Mucosa of stomach (tissue), 1 donor: ENCODE results near the gene FGD3.
A peak's percentile ranks its signal among the peaks of the same experiment; 100 is the strongest.
"Not testable (repeated sequence)": the region's sequence is repeated elsewhere in the genome, so short reads cannot be mapped to it uniquely, and the experiment has no call there.

Source experiments
- H3K27me3 ChIP-seq: one replicate; pipeline ENCODE4 v1.7.0; 2013; ENCODE audit warnings: mild to moderate bottlenecking, low read length; ENCODE audit not compliant: control insufficient read depth, insufficient read depth
- H3K36me3 ChIP-seq: one replicate; pipeline ENCODE4 v1.7.0; 2013; ENCODE audit warnings: low read length; ENCODE audit not compliant: control insufficient read depth, insufficient read depth
- H3K4me1 ChIP-seq: one replicate; pipeline ENCODE4 v1.7.0; 2013; ENCODE audit warnings: mild to moderate bottlenecking, low read length; ENCODE audit not compliant: control insufficient read depth, insufficient read depth
- H3K4me3 ChIP-seq: one replicate; pipeline ENCODE4 v1.7.0; 2013; ENCODE audit warnings: low read length
- H3K9ac ChIP-seq: one replicate; pipeline ENCODE4 v1.7.0; 2013; ENCODE audit warnings: mild to moderate bottlenecking, low read length, moderate library complexity
- H3K9me3 ChIP-seq: one replicate; pipeline ENCODE4 v1.7.0; 2013; ENCODE audit warnings: mild to moderate bottlenecking, low read length, moderate library complexity; ENCODE audit not compliant: control insufficient read depth
- donor health status: Pancreatic carcinoma.

Gene FGD3

DNA sequence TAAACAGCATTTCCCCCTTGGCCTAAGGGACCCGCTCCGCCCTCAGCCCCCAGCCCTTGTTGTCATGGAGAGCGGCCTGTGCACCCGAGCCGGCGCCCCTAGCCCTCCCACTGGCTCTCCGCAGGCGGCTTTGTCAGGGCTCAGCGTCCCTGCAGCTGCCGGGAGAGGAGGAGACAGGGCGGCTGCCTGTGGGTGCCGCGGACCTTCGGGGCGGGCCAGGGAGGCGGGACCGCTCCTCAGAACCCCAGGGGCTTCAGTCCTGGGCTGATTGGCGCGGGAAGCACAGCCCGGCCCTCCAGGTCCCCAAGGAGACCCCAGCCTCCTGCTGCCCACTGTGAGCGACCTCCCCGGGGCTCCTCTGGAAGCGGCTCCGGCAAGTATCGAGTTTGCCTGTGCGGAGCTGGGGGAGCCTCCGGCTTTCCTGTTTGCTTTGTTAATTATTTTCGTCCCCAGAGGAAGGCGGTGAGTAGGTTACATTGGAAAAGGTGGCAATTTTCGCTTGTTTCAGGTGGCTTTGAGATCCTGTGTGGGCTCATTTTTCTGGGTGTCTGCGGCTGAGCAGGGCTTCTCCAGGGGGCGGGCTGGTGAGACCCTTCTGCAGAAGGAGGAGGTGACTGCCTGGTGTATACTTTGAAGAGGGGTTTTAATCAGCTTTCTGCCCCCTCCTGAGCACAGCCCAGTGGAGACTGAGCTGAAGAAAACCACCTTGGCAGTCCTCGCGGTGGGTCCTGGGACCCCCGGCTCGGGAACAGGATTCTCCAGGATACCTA lies at the start of gene FGD3:
FGD3 (plus strand) TSS at position 256 of the 770 bp plus-strand sequence. CDS start 28,734 bp downstream, outside the sequence.
- H3K4me1 ChIP-seq, result no peaks in the 10 kb centered on the region
- H3K36me3 ChIP-seq, result no peaks in the 10 kb centered on the region
- H3K9me3 ChIP-seq, result no peaks in the 10 kb centered on the region
- peak within 1 kb of the TSS; percentile 45 for H3K9ac ChIP-seq
- H3K4me3 ChIP-seq, result peak within 1 kb of the TSS; percentile 33
- peaks cover 27% of the 10 kb centered on the region for H3K27me3 ChIP-seq

- not testable (repeated sequence) for H3K4me1 ChIP-seq, H3K9me3 ChIP-seq, H3K36me3 ChIP-seq, H3K9ac ChIP-seq, H3K27me3 ChIP-seq, H3K4me3 ChIP-seq
Observed at GRCh38 chr9:92905137-92905536, 42.2 kb upstream of the FGD3 start.

- H3K4me3 ChIP-seq, result no peak overlapping the region
- H3K4me1 ChIP-seq, result peaks cover 7% of the 10 kb centered on the region
- H3K27me3 ChIP-seq, result peaks cover 28% of the 10 kb centered on the region
- H3K9me3 ChIP-seq, result no peaks in the 10 kb centered on the region
- no peak overlapping the region for H3K9ac ChIP-seq
- no peaks in the 10 kb centered on the region for H3K36me3 ChIP-seq
Observed at GRCh38 chr9:92911511-92912475, 35.5 kb upstream of the FGD3 start.

GRCh38 chr9:92917176-92917800 lies 30.0 kb upstream of the FGD3 start:
- H3K4me1 ChIP-seq, result no peaks in the 10 kb centered on the region
- peaks cover 17% of the 10 kb centered on the region for H3K27me3 ChIP-seq
- no peak overlapping the region for H3K9ac ChIP-seq
- no peaks in the 10 kb centered on the region for H3K9me3 ChIP-seq
- H3K36me3 ChIP-seq, result no peaks in the 10 kb centered on the region
- H3K4me3 ChIP-seq, result no peak overlapping the region

DNA sequence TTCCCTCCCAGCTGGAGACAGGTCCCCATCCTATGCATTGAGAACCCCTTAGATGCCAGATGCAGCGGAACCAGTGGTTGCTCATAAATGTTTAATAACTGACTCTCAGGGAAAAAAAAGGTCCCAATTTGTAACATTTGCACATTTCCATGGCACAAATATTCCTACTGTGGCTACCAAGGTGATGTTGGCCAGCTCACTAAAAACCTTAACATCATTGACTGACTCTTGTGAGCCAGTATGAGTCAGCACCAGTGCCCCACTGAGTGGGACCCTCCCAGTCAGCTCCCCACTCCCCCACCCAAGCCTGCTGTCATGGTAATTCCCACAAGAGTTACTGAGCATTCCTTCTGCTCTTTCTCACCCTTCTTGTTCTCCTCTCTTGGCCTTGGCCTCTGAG lies 26.9 kb upstream of the FGD3 start:
- H3K4me1 ChIP-seq, result no peaks in the 10 kb centered on the region
- H3K9me3 ChIP-seq, result no peaks in the 10 kb centered on the region
- H3K4me3 ChIP-seq, result no peak overlapping the region
- H3K36me3 ChIP-seq, result no peaks in the 10 kb centered on the region
- H3K27me3 ChIP-seq, result peaks cover 3% of the 10 kb centered on the region
- no peak overlapping the region for H3K9ac ChIP-seq

- H3K4me1 ChIP-seq, result no peaks in the 10 kb centered on the region
- no peaks in the 10 kb centered on the region for H3K27me3 ChIP-seq
- no peaks in the 10 kb centered on the region for H3K9me3 ChIP-seq
- H3K4me3 ChIP-seq, result no peak overlapping the region
- H3K9ac ChIP-seq, result no peak overlapping the region
- no peaks in the 10 kb centered on the region for H3K36me3 ChIP-seq
Observed at GRCh38 chr9:92931606-92932005, 15.7 kb upstream of the FGD3 start.

DNA sequence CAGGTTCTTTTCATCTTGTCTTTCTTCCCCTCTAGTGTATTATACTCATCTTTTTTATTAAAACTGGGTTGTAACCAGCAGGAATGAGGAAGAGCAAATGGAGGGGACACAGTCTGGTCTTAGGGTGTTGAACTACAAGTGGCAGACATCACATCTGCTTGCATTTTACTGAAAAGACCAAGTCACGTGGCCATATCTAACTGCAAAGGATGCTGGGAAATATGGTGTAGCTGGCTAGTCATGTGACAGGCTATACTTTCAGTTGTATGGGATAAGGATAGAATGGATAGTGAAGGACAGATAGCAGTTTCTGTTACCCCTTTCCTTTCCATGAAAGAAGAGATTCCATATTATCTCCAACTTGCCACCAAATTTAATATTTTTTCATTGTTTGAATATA lies 13.0 kb upstream of the FGD3 start:
- H3K4me1 ChIP-seq, result no peaks in the 10 kb centered on the region
- no peaks in the 10 kb centered on the region for H3K27me3 ChIP-seq
- H3K9ac ChIP-seq, result no peak overlapping the region
- H3K4me3 ChIP-seq, result no peak overlapping the region
- no peaks in the 10 kb centered on the region for H3K36me3 ChIP-seq
- H3K9me3 ChIP-seq, result no peaks in the 10 kb centered on the region

DNA sequence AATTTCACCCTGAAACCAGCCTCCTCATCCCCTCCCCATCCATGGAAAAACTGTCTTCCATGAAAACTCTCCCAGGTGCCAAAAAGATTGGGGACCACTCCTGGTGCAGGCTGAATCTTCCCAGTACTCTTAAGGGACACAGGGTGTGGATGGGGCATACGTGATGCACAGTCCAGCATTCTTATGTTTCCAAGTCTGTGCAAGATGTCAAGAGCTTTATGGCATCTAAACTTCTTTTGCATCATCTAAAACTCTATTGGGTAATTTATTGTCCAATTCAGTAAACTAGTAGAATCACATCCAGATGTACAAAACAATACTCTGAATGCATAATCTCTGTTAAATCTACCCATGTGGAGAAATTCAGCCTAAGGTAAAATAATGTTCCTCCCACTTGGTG lies 9.3 kb upstream of the FGD3 start:
- no peaks in the 10 kb centered on the region for H3K27me3 ChIP-seq
- no peaks in the 10 kb centered on the region for H3K36me3 ChIP-seq
- H3K4me3 ChIP-seq, result no peak overlapping the region
- no peaks in the 10 kb centered on the region for H3K9me3 ChIP-seq
- no peaks in the 10 kb centered on the region for H3K4me1 ChIP-seq
- H3K9ac ChIP-seq, result no peak overlapping the region

DNA sequence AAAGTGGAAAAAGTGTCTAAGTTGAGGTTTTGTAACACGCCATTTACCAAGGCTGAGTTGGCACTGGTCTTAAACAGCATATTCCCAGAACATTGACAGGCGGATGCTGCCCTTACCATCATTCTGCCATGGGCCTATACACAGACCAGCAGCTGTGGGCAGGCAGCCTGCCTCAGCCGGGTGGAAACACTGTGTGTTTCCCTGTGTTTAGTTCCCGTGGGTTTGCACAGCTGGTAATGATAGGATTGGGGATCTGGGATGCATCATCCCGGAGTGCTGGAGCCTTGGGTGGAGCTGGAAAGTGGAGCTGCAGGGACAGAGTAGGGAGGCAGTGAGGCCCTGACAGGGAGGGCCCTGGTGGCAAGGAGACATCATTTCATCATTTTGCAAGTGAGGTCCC lies 5.5 kb upstream of the FGD3 start:
- Histone ChIP-seq H3K4me3 (no peak overlapping the region), H3K9me3 (no peaks in the 10 kb centered on the region), H3K4me1 (no peaks in the 10 kb centered on the region), H3K9ac (no peak overlapping the region), H3K36me3 (no peaks in the 10 kb centered on the region), H3K27me3 (peaks cover 5% of the 10 kb centered on the region)

GRCh38 chr9:92942688-92943616 lies 4.4 kb upstream of the FGD3 start:
- H3K9me3 ChIP-seq, result no peaks in the 10 kb centered on the region
- H3K36me3 ChIP-seq, result no peaks in the 10 kb centered on the region
- no peak overlapping the region for H3K4me3 ChIP-seq
- no peaks in the 10 kb centered on the region for H3K4me1 ChIP-seq
- H3K9ac ChIP-seq, result no peak overlapping the region
- H3K27me3 ChIP-seq, result peaks cover 16% of the 10 kb centered on the region

DNA sequence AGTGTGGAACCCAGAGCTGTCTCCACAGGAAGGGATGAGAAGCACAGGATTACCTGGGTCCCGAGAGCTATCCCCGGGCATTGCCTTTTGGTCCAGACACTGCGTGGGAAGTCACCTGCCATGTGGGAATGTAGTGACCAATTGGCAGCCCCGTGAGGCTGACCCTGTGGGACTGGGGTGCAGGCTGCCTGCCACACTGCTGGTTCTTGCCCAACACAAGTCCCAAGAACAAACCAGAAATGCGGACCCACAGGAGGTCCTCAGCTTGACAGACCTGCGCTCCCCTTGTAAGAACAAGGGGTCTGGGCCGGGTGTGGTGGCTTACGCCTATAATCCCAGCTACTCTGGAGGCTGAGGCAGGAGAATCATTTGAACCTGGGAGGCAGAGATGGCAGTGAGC lies 2.4 kb upstream of the FGD3 start:
- H3K36me3 ChIP-seq, result no peaks in the 10 kb centered on the region
- H3K27me3 ChIP-seq, result peaks cover 27% of the 10 kb centered on the region
- no peak overlapping the region for H3K9ac ChIP-seq
- H3K4me3 ChIP-seq, result no peak overlapping the region
- H3K9me3 ChIP-seq, result no peaks in the 10 kb centered on the region
- H3K4me1 ChIP-seq, result no peaks in the 10 kb centered on the region
